RWPE2 (cell line): Measurements from ENCODE around the gene TICRR.
"Not testable (repeated sequence)": the region's sequence is repeated elsewhere in the genome, so short reads cannot be mapped to it uniquely, and the experiment has no call there.

Experiments used
- ATAC-seq: fragments of 200-7000 bp; cut with Tn5 transposase; 3 replicates; pipeline ENCODE4 v1.9.1; 2021; ENCODE audit warnings: low read depth
- DNase-seq: peaks from one replicate; pipeline ENCODE4 v3.0.0-alpha.2; 2020; ENCODE audit warnings: low spot score
- H3K27ac ChIP-seq: fragments of 450-650 bp; 2 replicates; pipeline ENCODE4 v1.5.1; 2017; ENCODE audit warnings: mild to moderate bottlenecking; ENCODE audit not compliant: poor library complexity, severe bottlenecking
- H3K27me3 ChIP-seq: fragments of 250-450 bp; sonication (Bioruptor Pico); 2 replicates; pipeline ENCODE4 v1.5.1; 2021; ENCODE audit warnings: mild to moderate bottlenecking, moderate library complexity; ENCODE audit not compliant: insufficient read depth, poor library complexity, severe bottlenecking
- H3K36me3 ChIP-seq: fragments of 250-450 bp; sonication (Bioruptor Pico); 2 replicates; pipeline ENCODE4 v1.5.1; 2020; ENCODE audit warnings: low read depth, mild to moderate bottlenecking, moderate library complexity
- H3K4me1 ChIP-seq: fragments of 250-450 bp; sonication (Bioruptor Pico); 2 replicates; pipeline ENCODE4 v1.5.1; 2021; ENCODE audit warnings: mild to moderate bottlenecking, moderate library complexity; ENCODE audit not compliant: insufficient read depth, poor library complexity, severe bottlenecking
- H3K4me3 ChIP-seq: fragments of 250-450 bp; sonication (Bioruptor Pico); 2 replicates; pipeline ENCODE4 v1.5.1; 2021; ENCODE audit warnings: mild to moderate bottlenecking, moderate library complexity; ENCODE audit not compliant: severe bottlenecking
- H3K9me3 ChIP-seq: fragments of 250-450 bp; sonication (Bioruptor Pico); 2 replicates; pipeline ENCODE4 v1.5.1; 2021; ENCODE audit warnings: mild to moderate bottlenecking, moderate library complexity; ENCODE audit not compliant: severe bottlenecking
- TF ChIP-seq, protein P1 (sequence below): fragments of 450-650 bp; IDR thresholded peaks from one replicate; pipeline ENCODE4 v1.5.1; 2017; ENCODE audit warnings: mild to moderate bottlenecking, moderate library complexity; ENCODE audit not compliant: poor library complexity, severe bottlenecking

The TICRR gene

DNA sequence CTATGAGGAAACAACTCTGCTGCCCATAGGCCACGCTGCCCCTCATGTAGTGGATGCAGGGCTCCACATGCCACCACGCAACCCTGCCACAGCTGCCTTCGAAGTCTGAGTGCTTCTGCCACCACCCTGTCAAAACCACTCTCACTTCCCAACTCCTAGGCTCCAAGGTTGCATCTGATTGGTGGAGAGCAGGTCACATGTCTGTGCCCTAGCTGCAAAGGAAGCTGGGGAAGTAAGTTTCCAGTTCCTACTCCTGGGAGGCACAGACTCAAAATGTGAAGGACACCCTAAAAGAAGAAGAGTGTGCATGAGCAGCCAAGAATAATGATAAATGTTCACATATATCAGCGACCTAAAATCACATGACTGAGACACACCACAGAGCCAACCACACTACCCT, 31.9 kb upstream of the TICRR start:
- no peaks in the 10 kb centered on the region for H3K27me3 ChIP-seq
- no peaks in the 10 kb centered on the region for H3K36me3 ChIP-seq
- TF ChIP-seq, protein P1, sequence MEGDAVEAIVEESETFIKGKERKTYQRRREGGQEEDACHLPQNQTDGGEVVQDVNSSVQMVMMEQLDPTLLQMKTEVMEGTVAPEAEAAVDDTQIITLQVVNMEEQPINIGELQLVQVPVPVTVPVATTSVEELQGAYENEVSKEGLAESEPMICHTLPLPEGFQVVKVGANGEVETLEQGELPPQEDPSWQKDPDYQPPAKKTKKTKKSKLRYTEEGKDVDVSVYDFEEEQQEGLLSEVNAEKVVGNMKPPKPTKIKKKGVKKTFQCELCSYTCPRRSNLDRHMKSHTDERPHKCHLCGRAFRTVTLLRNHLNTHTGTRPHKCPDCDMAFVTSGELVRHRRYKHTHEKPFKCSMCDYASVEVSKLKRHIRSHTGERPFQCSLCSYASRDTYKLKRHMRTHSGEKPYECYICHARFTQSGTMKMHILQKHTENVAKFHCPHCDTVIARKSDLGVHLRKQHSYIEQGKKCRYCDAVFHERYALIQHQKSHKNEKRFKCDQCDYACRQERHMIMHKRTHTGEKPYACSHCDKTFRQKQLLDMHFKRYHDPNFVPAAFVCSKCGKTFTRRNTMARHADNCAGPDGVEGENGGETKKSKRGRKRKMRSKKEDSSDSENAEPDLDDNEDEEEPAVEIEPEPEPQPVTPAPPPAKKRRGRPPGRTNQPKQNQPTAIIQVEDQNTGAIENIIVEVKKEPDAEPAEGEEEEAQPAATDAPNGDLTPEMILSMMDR = no peak
- H3K9me3 ChIP-seq = no peaks in the 10 kb centered on the region
- no peak overlapping the region for H3K27ac ChIP-seq
- H3K4me1 ChIP-seq = no peaks in the 10 kb centered on the region
- ATAC-seq (no peak), DNase-seq (no peak)
- no peak overlapping the region for H3K4me3 ChIP-seq

DNA sequence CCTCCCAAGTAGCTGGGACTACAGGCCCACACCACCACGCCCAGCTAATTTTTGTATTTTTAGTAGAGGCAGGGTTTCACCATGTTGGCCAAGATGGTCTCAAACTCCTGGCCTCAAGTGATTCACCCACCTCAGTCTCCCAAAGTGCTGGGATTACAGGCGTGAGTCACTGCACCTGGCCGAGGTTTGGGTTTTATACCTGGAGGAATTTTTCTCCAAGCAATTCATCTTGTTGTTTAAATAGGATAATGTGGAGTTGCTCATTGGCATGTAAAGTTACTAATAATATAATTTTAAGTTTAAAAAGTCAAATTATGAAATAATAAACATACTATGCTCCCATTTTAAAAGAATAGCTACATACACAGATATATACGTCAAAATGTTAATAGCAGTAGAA, 26.1 kb upstream of the TICRR start:
- DNase-seq, H3K27me3 ChIP-seq, H3K9me3 ChIP-seq, H3K4me3 ChIP-seq, H3K27ac ChIP-seq, H3K36me3 ChIP-seq, H3K4me1 ChIP-seq: not testable (repeated sequence)
- ATAC-seq = peak; percentile 68

DNA sequence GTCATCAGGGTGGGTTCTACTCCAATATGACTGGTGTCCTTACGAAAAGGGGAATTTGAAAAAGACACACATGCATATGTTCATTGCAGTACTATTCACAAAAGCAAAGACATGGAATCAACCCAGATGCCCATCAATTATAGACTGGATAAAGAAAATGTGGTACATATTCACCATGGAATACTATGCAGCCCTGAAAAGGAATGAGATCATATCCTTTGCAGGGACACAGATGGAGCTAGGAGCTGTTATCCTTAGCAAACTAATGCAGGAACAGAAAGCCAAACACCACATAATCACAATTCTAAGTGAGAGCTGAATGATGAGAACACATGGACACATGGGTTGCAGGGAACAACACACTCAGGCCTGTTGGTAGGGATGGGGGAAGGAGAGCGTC, 24.8 kb upstream of the TICRR start:
- Histone ChIP-seq H3K27me3 (no peaks in the 10 kb centered on the region), H3K4me1 (peaks cover 7% of the 10 kb centered on the region), H3K4me3 (no peak overlapping the region), H3K27ac (no peak overlapping the region), H3K9me3 (no peaks in the 10 kb centered on the region), H3K36me3 (no peaks in the 10 kb centered on the region)
- ATAC-seq (no peak), DNase-seq (no peak)
- TF ChIP-seq, protein P1 = no peak

DNA sequence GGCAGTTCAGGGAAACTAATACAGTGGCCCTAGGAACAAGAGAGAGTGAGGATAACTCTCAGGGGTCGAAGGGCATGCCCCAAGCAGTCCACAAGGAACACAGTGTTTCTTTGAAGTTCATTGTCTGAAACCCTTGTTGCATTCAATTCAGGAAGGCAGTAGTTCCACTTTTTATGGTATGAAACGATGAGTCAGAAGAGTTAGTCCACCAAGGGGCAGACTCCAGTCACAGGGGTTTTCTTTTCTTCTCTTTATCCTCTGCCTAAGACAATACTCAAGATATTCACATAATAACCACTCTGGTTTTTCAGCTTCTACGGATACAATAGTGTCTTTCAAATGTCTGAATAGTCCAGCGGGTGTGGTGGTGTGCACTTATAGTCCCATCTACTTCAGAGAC, 23.7 kb upstream of the TICRR start:
- no peak for DNase-seq
- H3K36me3 ChIP-seq = no peaks in the 10 kb centered on the region
- TF ChIP-seq, protein P1 = no peak
- peaks cover 7% of the 10 kb centered on the region for H3K4me1 ChIP-seq
- no peaks in the 10 kb centered on the region for H3K9me3 ChIP-seq
- peak; percentile 52; the same call in 2 of the 3 replicates for ATAC-seq
- no peak overlapping the region for H3K27ac ChIP-seq
- no peak overlapping the region for H3K4me3 ChIP-seq
- no peaks in the 10 kb centered on the region for H3K27me3 ChIP-seq

DNA sequence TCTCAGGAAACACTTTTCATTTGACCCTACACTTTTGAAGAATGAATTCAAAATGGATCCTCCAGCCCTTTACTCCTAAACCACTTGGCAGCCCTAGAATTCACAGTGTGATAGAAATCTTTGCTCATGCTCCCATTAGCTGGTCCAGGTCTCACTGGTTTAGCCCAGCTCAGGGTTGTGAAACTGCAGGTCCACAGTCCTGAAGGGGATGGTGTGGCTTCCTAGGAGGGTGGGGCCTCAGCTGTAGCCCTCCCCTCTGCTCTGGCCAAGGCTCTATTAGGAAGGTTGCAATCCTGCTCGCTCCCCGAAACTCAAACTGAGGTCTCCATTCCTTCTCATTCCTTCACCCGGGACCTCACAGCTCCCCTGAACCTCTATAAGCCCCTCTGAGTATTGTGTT, 21.6 kb upstream of the TICRR start:
- Histone ChIP-seq H3K4me3 (no peak overlapping the region), H3K36me3 (no peaks in the 10 kb centered on the region), H3K4me1 (peaks cover 7% of the 10 kb centered on the region), H3K27me3 (no peaks in the 10 kb centered on the region), H3K27ac (no peak overlapping the region), H3K9me3 (no peaks in the 10 kb centered on the region)
- DNase-seq = no peak
- ATAC-seq = no peak
- TF ChIP-seq, protein P1 = no peak

DNA sequence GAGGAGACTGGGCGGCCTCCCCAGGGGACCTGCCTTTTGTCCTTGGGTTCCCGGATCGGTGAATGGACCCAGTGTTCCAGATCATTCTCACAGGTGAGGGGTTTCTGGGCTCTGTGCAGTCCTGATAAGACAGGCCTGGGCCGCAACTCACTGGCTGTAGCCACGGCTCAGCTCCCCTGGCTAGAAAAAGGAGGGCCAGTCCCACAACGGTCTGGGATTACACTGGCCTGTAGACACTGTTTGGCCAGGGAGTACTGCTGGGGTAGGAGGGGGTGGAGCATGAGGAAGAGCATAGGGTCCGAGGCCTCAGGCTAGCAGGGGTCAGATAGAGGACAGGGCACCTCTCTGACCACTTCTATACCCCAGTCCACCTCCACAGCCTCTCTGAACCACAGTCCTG, 21.0 kb upstream of the TICRR start:
- H3K4me3 ChIP-seq = no peak overlapping the region
- H3K27me3 ChIP-seq = no peaks in the 10 kb centered on the region
- DNase-seq (no peak), ATAC-seq (no peak)
- TF ChIP-seq, protein P1 = no peak
- H3K4me1 ChIP-seq = peaks cover 4% of the 10 kb centered on the region
- H3K9me3 ChIP-seq = no peaks in the 10 kb centered on the region
- no peak overlapping the region for H3K27ac ChIP-seq
- H3K36me3 ChIP-seq = no peaks in the 10 kb centered on the region
